ENCODE measurements around the gene P2RY8. TPM values are rescaled to one million over a fixed set of nuclear protein-coding genes. Genes with fewer than 3 reads are reported as not detected.
"Not testable (repeated sequence)": the region's sequence is repeated elsewhere in the genome, so short reads cannot be mapped to it uniquely, and the experiment has no call there.

The P2RY8 gene
- total and polyA plus RNA-seq, 2 of the 4 experiments (the other 2 are of a cell fraction) = not detected

- H3K36me3 ChIP-seq (ENCODE audit: control insufficient read depth, insufficient read depth, low read length) = no peaks in the 10 kb centered on the region
- no peaks in the 10 kb centered on the region for H3K4me1 ChIP-seq (ENCODE audit: control insufficient read depth, insufficient read depth, low read length)
- no peak overlapping the region for H3K27ac ChIP-seq (ENCODE audit: insufficient read depth, low read length)
- H3K4me2 ChIP-seq (ENCODE audit: low read depth, low read length) = no peak overlapping the region
- H2AFZ ChIP-seq (replicated peaks; ENCODE audit: low read length, poor library complexity) = no peak overlapping the region
- no peaks in the 10 kb centered on the region for H4K20me1 ChIP-seq (ENCODE audit: insufficient read depth, low read length)
- H3K14ac ChIP-seq (replicated peaks; ENCODE audit: low read depth, low read length) = no peak overlapping the region
- intact Hi-C loops (cut with micrococcal nuclease) (no loop called here), in situ Hi-C loops (cut with MboI; ENCODE audit: low sequenced_read_pairs) (no loop called here), dilution Hi-C loops (cut with HindIII; ENCODE audit: low sequenced_read_pairs, unreplicated experiment) (no loop called here)
- H3K9ac ChIP-seq (ENCODE audit: low read depth, low read length) = no peak overlapping the region
- no TSS peak for BruUV-seq (replicated peaks)
- 0 out of 2 replicates have a peak, but pooled peaks cover 1% of the 10 kb centered on the region for H3K9me3 ChIP-seq (ENCODE audit: control insufficient read depth, insufficient read depth, low read length)
- H2AK9ac ChIP-seq (replicated peaks; ENCODE audit: low read depth, low read length, poor library complexity) = no peak overlapping the region
- H2BK15ac ChIP-seq (ENCODE audit: low read depth, low read length) = no peak overlapping the region
- H2BK20ac ChIP-seq (ENCODE audit: low read depth, low read length) = no peak overlapping the region
- no peaks in the 10 kb centered on the region for H3K27me3 ChIP-seq (ENCODE audit: control insufficient read depth, insufficient read depth, low read length)
- H2BK5ac ChIP-seq (ENCODE audit: low read depth, low read length, poor library complexity, severe bottlenecking) = no peak overlapping the region
- no peaks in the 10 kb centered on the region for H3K9me1 ChIP-seq (ENCODE audit: insufficient read depth, low read length)
- H4K5ac ChIP-seq (ENCODE audit: low read depth, low read length) = no peak overlapping the region
- no peak overlapping the region for H4K8ac ChIP-seq (ENCODE audit: low read depth in 2 of 2, low read length in 2 of 2)
- H2AK5ac ChIP-seq (ENCODE audit: low read depth, low read length) = no peak overlapping the region
- H4K91ac ChIP-seq (ENCODE audit: insufficient read depth, low read depth, low read length) = no peak overlapping the region
- H3K56ac ChIP-seq (ENCODE audit: extremely low read depth, insufficient read depth, low read length) = no peak overlapping the region
- no peaks in the 10 kb centered on the region for H3K79me1 ChIP-seq (ENCODE audit: low read depth in 1 of 2, low read length in 2 of 2)
- ChIA-PET POLR2A (ENCODE audit: unreplicated experiment) (no interaction called here), CTCF (no interaction called here)
- no peak overlapping the region for H2BK120ac ChIP-seq (ENCODE audit: low read depth, low read length)
- no peak overlapping the region for H3K4me3 ChIP-seq (ENCODE audit: insufficient read depth, low read depth, low read length)
- no peak overlapping the region for H3K23ac ChIP-seq (ENCODE audit: low read depth, low read length)
- DNase-seq (no peak), ATAC-seq (ENCODE audit: low read depth) (no peak)
- WGBS, 2 experiments (ENCODE audit: extremely low coverage in 2 of 2, insufficient read length in 1 of 2) = no CpG with 5 or more reads among the region's 4 CpGs
- no peak overlapping the region for H3K18ac ChIP-seq (ENCODE audit: low read depth, low read length)
- H3K4ac ChIP-seq (ENCODE audit: low read depth, low read length) = no peak overlapping the region
- TF ChIP-seq, protein P1, sequence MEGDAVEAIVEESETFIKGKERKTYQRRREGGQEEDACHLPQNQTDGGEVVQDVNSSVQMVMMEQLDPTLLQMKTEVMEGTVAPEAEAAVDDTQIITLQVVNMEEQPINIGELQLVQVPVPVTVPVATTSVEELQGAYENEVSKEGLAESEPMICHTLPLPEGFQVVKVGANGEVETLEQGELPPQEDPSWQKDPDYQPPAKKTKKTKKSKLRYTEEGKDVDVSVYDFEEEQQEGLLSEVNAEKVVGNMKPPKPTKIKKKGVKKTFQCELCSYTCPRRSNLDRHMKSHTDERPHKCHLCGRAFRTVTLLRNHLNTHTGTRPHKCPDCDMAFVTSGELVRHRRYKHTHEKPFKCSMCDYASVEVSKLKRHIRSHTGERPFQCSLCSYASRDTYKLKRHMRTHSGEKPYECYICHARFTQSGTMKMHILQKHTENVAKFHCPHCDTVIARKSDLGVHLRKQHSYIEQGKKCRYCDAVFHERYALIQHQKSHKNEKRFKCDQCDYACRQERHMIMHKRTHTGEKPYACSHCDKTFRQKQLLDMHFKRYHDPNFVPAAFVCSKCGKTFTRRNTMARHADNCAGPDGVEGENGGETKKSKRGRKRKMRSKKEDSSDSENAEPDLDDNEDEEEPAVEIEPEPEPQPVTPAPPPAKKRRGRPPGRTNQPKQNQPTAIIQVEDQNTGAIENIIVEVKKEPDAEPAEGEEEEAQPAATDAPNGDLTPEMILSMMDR (conservative IDR thresholded peaks at IDR 0.05; ENCODE audit: low read depth, low read length) = no peak
- TF ChIP-seq USF2 (IDR thresholded peaks at IDR 0.05; ENCODE audit: low read depth, low read length) (no peak), MAFK (IDR thresholded peaks at IDR 0.05; ENCODE audit: low read depth, low read length) (no peak)
These were observed 61.5 kb downstream of the P2RY8 start for GRCh38 chrX:1475481-1475880.

GRCh38 chrX:1474593-1474992, 62.4 kb downstream of the P2RY8 start:
- in situ Hi-C loops (cut with MboI; ENCODE audit: low sequenced_read_pairs) = loop anchor here (25.0 kb wide), 2 partner anchors 113 to 1338 kb away; partner anchors contain the start of gene AKAP17A

More at GRCh38 chrX:1474593-1474992, 62.4 kb downstream of the P2RY8 start:
- H3K4me2 ChIP-seq (ENCODE audit: low read depth, low read length); H3K9me1 ChIP-seq (ENCODE audit: insufficient read depth, low read length); H3K79me1 ChIP-seq (ENCODE audit: low read depth in 1 of 2, low read length in 2 of 2); H3K23ac ChIP-seq (ENCODE audit: low read depth, low read length); H3K36me3 ChIP-seq (ENCODE audit: control insufficient read depth, insufficient read depth, low read length); H3K4me1 ChIP-seq (ENCODE audit: control insufficient read depth, insufficient read depth, low read length); H3K4ac ChIP-seq (ENCODE audit: low read depth, low read length); POLR2A ChIA-PET (ENCODE audit: unreplicated experiment); H4K5ac ChIP-seq (ENCODE audit: low read depth, low read length); H2BK20ac ChIP-seq (ENCODE audit: low read depth, low read length); intact Hi-C loops (cut with micrococcal nuclease); H3K27me3 ChIP-seq (ENCODE audit: control insufficient read depth, insufficient read depth, low read length); H4K8ac ChIP-seq (ENCODE audit: low read depth in 2 of 2, low read length in 2 of 2); H3K4me3 ChIP-seq (ENCODE audit: insufficient read depth, low read depth, low read length); H3K9ac ChIP-seq (ENCODE audit: low read depth, low read length); dilution Hi-C loops (cut with HindIII; ENCODE audit: low sequenced_read_pairs, unreplicated experiment); H4K91ac ChIP-seq (ENCODE audit: insufficient read depth, low read depth, low read length); H2BK5ac ChIP-seq (ENCODE audit: low read depth, low read length, poor library complexity, severe bottlenecking); CTCF ChIA-PET; H2BK120ac ChIP-seq (ENCODE audit: low read depth, low read length); H3K18ac ChIP-seq (ENCODE audit: low read depth, low read length); H3K9me3 ChIP-seq (ENCODE audit: control insufficient read depth, insufficient read depth, low read length); H3K27ac ChIP-seq (ENCODE audit: insufficient read depth, low read length); H2AK9ac ChIP-seq (replicated peaks; ENCODE audit: low read depth, low read length, poor library complexity); H2BK15ac ChIP-seq (ENCODE audit: low read depth, low read length); BruUV-seq (replicated peaks); H2AK5ac ChIP-seq (ENCODE audit: low read depth, low read length); H3K56ac ChIP-seq (ENCODE audit: extremely low read depth, insufficient read depth, low read length); H4K20me1 ChIP-seq (ENCODE audit: insufficient read depth, low read length); DNase-seq; H3K14ac ChIP-seq (replicated peaks; ENCODE audit: low read depth, low read length); ATAC-seq (ENCODE audit: low read depth); H2AFZ ChIP-seq (replicated peaks; ENCODE audit: low read length, poor library complexity): not testable (repeated sequence)
- 29% methylated on average over 2 of the region's 2 CpGs; no CpG with 5 or more reads in 1 of the 2 experiments for WGBS, 2 experiments (ENCODE audit: extremely low coverage in 2 of 2, insufficient read length in 1 of 2)
